ENCODE measurements around the gene SDHA.
"Not testable (repeated sequence)": the region's sequence is repeated elsewhere in the genome, so short reads cannot be mapped to it uniquely, and the experiment has no call there.

DNA sequence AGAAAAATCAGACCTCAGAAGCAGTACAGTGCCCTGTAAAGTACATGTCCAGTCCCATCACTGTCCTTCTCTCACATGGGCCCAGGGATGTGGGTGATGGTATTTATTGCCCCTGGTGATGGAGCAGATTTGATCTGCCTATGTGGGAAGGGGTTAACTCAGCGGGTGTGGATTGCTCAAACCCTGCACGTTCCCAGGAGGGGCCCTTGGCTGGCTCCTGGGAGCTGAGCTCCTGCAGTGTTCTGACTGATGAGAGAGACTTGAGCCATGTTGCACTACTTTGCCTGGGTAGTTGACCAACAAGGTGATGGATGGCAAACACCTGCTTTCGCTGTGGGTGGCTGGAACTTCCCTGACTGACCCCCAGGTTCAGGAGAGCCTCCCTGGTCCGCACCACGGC is 81.8 kb downstream of the SDHA start:
- TF ChIP-seq, protein P1, sequence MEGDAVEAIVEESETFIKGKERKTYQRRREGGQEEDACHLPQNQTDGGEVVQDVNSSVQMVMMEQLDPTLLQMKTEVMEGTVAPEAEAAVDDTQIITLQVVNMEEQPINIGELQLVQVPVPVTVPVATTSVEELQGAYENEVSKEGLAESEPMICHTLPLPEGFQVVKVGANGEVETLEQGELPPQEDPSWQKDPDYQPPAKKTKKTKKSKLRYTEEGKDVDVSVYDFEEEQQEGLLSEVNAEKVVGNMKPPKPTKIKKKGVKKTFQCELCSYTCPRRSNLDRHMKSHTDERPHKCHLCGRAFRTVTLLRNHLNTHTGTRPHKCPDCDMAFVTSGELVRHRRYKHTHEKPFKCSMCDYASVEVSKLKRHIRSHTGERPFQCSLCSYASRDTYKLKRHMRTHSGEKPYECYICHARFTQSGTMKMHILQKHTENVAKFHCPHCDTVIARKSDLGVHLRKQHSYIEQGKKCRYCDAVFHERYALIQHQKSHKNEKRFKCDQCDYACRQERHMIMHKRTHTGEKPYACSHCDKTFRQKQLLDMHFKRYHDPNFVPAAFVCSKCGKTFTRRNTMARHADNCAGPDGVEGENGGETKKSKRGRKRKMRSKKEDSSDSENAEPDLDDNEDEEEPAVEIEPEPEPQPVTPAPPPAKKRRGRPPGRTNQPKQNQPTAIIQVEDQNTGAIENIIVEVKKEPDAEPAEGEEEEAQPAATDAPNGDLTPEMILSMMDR (IDR thresholded peaks at IDR 0.05): not testable (repeated sequence)
- TF ChIP-seq POLR2A, POLR2AphosphoS5 (IDR thresholded peaks at IDR 0.05): not testable (repeated sequence)
